Suprapubic skin (tissue), 4 donors: ENCODE data around the gene SIAH3. TPM values are rescaled to one million over a fixed set of nuclear protein-coding genes. Genes with fewer than 3 reads are reported as not detected.

Source experiments
- DNase-seq, 2 donors: peaks; one replicate each; pipeline ENCODE4 v3.0.0-alpha.2; 2019; ENCODE audit warnings: low spot score in 2 of 2
- H3K27ac ChIP-seq: fragments of 200-600 bp; sonication (generic); one replicate; pipeline ENCODE4 v1.5.1; 2019
- H3K27me3 ChIP-seq: fragments of 200-600 bp; sonication (generic); one replicate; pipeline ENCODE4 v1.5.1; 2019
- H3K36me3 ChIP-seq: fragments of 200-600 bp; sonication (generic); one replicate; pipeline ENCODE4 v1.5.1; 2019
- H3K4me1 ChIP-seq: fragments of 200-600 bp; sonication (generic); one replicate; pipeline ENCODE4 v1.5.1; 2019
- H3K4me3 ChIP-seq: fragments of 200-600 bp; sonication (generic); one replicate; pipeline ENCODE4 v1.5.1; 2019; ENCODE audit warnings: mild to moderate bottlenecking
- H3K9me3 ChIP-seq: fragments of 200-600 bp; sonication (generic); one replicate; pipeline ENCODE4 v1.5.1; 2019
- CTCF ChIP-seq, 2 donors: fragments of 200-600 bp in 1 of 2; fragments of 450-650 bp in 1 of 2; sonication (generic) in 1 of 2; IDR thresholded peaks; one replicate each; pipeline ENCODE4 v1.5.1; 2016 to 2019; ENCODE audit warnings: antibody characterized with exemption in 2 of 2, mild to moderate bottlenecking in 1 of 2, moderate library complexity in 1 of 2
- EP300 ChIP-seq: sonication (generic); formaldehyde crosslinking; IDR thresholded peaks from one replicate; pipeline ENCODE4 v1.6.1; 2017; ENCODE audit warnings: antibody characterized with exemption
- POLR2A ChIP-seq, 2 donors: fragments of 450-650 bp; IDR thresholded peaks; one replicate each; pipeline ENCODE4 v1.6.1; 2017; ENCODE audit warnings: antibody characterized with exemption in 2 of 2, mild to moderate bottlenecking in 2 of 2, moderate library complexity in 2 of 2
- POLR2AphosphoS5 ChIP-seq, 3 donors: sonication (generic); formaldehyde crosslinking; IDR thresholded peaks; one replicate each; pipeline ENCODE4 v1.6.1; 2017; ENCODE audit warnings: antibody characterized with exemption in 3 of 3
- WGBS: methylation state at CpG from one replicate; pipeline ENCODE4 v1.1.5; 2018; 5-methylcytosine and 5-hydroxymethylcytosine counted together
- total RNA-seq, 4 donors: library from RNA; depleted of rRNA; stranded (reverse); fragments of >200 nt; gene quantifications; one replicate each; pipeline ENCODE4 v1.1.0, GENCODE V29; 2016

Gene SIAH3
- total RNA-seq = under 1 TPM in 2 of 4 donors, not detected in 2; 0.10 to 0.38 TPM

- Histone ChIP-seq H3K4me3 (peak within 1 kb of the TSS; percentile 35), H3K27me3 (peaks cover 70% of the 10 kb centered on the region), H3K27ac (no peak within 1 kb of the TSS), H3K36me3 (no peaks in the 10 kb centered on the region), H3K9me3 (no peaks in the 10 kb centered on the region), H3K4me1 (peaks cover 16% of the 10 kb centered on the region)
- DNase-seq = no peak
- 8% methylated on average over 29 of the region's 35 CpGs for WGBS
- TF ChIP-seq CTCF (IDR thresholded peaks at IDR 0.05) (no peak), POLR2AphosphoS5 (IDR thresholded peaks at IDR 0.05) (no peak), EP300 (no peak), POLR2A (IDR thresholded peaks at IDR 0.05) (no peak)
These were observed at the start of gene SIAH3 for GRCh38 chr13:45851171-45851921. SIAH3 (minus strand) TSS chr13:45851753; CDS start chr13:45851629, 124 bp downstream.

- 56% methylated on average over 3 of the region's 3 CpGs for WGBS
- Histone ChIP-seq H3K4me1 (no peaks in the 10 kb centered on the region), H3K9me3 (no peaks in the 10 kb centered on the region), H3K36me3 (no peaks in the 10 kb centered on the region), H3K4me3 (no peak overlapping the region), H3K27ac (no peak overlapping the region), H3K27me3 (peaks cover 4% of the 10 kb centered on the region)
- no peak for TF ChIP-seq POLR2AphosphoS5 (IDR thresholded peaks at IDR 0.05)
- no peak for TF ChIP-seq POLR2A (IDR thresholded peaks at IDR 0.05)
- TF ChIP-seq CTCF (IDR thresholded peaks at IDR 0.05) = no peak
- no peak for TF ChIP-seq EP300
- DNase-seq = no peak
These were observed 47.9 kb upstream of the SIAH3 start for GRCh38 chr13:45899406-45899805.

- H3K27ac ChIP-seq = no peak overlapping the region
- peaks cover 4% of the 10 kb centered on the region for H3K27me3 ChIP-seq
- 97% methylated on average over 2 of the region's 2 CpGs for WGBS
- no peaks in the 10 kb centered on the region for H3K4me1 ChIP-seq
- H3K36me3 ChIP-seq = no peaks in the 10 kb centered on the region
- DNase-seq = no peak
- H3K9me3 ChIP-seq = no peaks in the 10 kb centered on the region
- TF ChIP-seq POLR2AphosphoS5 (IDR thresholded peaks at IDR 0.05) (no peak), EP300 (no peak), CTCF (IDR thresholded peaks at IDR 0.05) (no peak), POLR2A (IDR thresholded peaks at IDR 0.05) (no peak)
- no peak overlapping the region for H3K4me3 ChIP-seq
These were observed 46.0 kb upstream of the SIAH3 start for GRCh38 chr13:45897562-45897961.

- H3K4me1 ChIP-seq = no peaks in the 10 kb centered on the region
- H3K4me3 ChIP-seq = no peak overlapping the region
- TF ChIP-seq POLR2AphosphoS5 (IDR thresholded peaks at IDR 0.05) = no peak
- TF ChIP-seq CTCF (IDR thresholded peaks at IDR 0.05) = no peak
- TF ChIP-seq POLR2A (IDR thresholded peaks at IDR 0.05) = no peak
- TF ChIP-seq EP300 = no peak
- no peaks in the 10 kb centered on the region for H3K9me3 ChIP-seq
- WGBS = 59% methylated on average over 5 of the region's 5 CpGs
- no peak for DNase-seq
- H3K27me3 ChIP-seq = peaks cover 4% of the 10 kb centered on the region
- H3K27ac ChIP-seq = no peak overlapping the region
- H3K36me3 ChIP-seq = no peaks in the 10 kb centered on the region
These were observed 44.7 kb upstream of the SIAH3 start for GRCh38 chr13:45896285-45896684.

GRCh38 chr13:45895881-45896280 is 44.3 kb upstream of the SIAH3 start:
- H3K27me3 ChIP-seq = peaks cover 4% of the 10 kb centered on the region
- TF ChIP-seq EP300 = no peak
- no peak for TF ChIP-seq POLR2AphosphoS5 (IDR thresholded peaks at IDR 0.05)
- no peak for TF ChIP-seq CTCF (IDR thresholded peaks at IDR 0.05)
- TF ChIP-seq POLR2A (IDR thresholded peaks at IDR 0.05) = no peak
- no peaks in the 10 kb centered on the region for H3K9me3 ChIP-seq
- no peak overlapping the region for H3K4me3 ChIP-seq
- no peaks in the 10 kb centered on the region for H3K36me3 ChIP-seq
- H3K27ac ChIP-seq = no peak overlapping the region
- no peak for DNase-seq
- 43% methylated on average over 2 of the region's 2 CpGs for WGBS
- no peaks in the 10 kb centered on the region for H3K4me1 ChIP-seq
